ENCODE data around the gene ST3GAL5.

The ST3GAL5 gene

GRCh38 chr2:85865539-85866164 lies 23.1 kb downstream of the ST3GAL5 start:
- no peak for DNase-seq

GRCh38 chr2:85864654-85865053 lies 24.1 kb downstream of the ST3GAL5 start:
- DNase-seq, result no peak

DNA sequence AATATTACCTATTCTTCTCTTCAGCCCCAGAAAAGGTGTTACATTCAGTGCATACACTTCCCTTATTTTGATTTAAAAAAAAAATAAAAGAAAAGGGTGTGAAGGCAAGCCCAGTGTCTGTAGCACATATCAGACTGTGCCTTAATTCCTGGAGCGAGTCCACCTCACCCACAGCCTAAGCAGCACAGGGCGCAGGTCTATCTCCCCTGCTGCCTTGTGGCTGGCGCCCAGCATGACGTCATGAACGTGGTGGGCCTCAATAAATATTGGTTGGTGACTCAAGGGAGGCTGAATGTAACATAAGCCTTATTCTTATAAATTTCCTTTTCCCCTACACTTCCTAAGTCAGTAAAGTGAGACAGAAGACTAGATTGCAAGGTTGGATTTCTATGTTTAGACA lies 26.4 kb downstream of the ST3GAL5 start:
- DNase-seq, result no peak

GRCh38 chr2:85861650-85862049 lies 27.1 kb downstream of the ST3GAL5 start:
- no peak for DNase-seq

GRCh38 chr2:85861180-85861579 lies 27.6 kb downstream of the ST3GAL5 start:
- no peak for DNase-seq

DNA sequence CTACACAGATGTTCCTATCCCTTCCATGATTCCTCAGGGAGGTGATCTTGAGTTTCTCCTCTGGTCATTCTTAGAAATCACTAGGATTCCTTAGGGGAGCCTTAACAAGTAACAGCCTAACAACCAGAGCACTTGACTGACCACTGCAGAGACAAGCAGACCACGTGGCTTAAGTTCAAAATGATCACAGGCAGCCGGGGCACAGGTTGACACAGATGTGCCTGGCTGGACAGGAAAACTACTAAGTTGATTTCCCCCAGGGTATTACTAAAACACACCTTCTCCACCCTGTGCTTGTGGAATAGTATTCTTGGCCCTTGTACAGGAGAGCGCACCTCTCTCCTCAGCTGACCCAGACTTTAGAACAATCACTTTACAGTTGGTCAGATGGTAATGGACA lies 29.9 kb downstream of the ST3GAL5 start:
- DNase-seq, result no peak

- no peak for DNase-seq
These were observed 33.9 kb downstream of the ST3GAL5 start for GRCh38 chr2:85854897-85855296.

- DNase-seq, result no peak
These were observed 34.7 kb downstream of the ST3GAL5 start for GRCh38 chr2:85854166-85854509.

GRCh38 chr2:85853499-85854165 lies 35.2 kb downstream of the ST3GAL5 start:
- no peak for DNase-seq

DNA sequence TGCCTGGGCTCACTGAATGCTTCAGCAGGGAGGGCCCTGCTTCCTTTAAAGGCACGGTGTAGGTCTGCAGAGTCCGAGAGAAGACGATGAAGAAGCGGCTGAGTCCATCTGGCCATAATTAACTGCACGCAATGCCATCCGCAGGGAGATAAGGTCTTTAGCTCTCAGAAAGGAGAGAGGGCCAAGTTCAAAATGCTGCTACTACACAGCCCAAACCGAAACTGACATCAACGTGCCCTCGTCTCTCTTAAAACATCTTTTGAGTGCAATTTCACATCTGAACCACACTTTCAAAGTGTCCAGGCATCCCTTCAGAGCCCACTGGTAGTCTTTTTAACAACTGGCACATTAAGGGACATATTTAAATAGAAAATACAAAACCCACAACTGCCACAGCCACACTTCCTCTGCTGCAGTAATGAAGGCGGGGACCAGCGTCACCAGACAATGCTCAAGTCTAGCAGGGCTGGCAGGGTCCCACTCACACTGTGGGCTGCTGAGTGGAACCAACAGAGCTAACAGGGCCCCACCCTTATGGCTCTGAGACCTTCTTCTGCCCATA lies 35.8 kb downstream of the ST3GAL5 start:
- no peak for DNase-seq

- DNase-seq, result no peak
These were observed 36.5 kb downstream of the ST3GAL5 start for GRCh38 chr2:85852152-85852840.

- DNase-seq, result peak; percentile 33
These were observed 37.3 kb downstream of the ST3GAL5 start for GRCh38 chr2:85851253-85852151.

- DNase-seq, result no peak
These were observed 38.3 kb downstream of the ST3GAL5 start for GRCh38 chr2:85850451-85850850.

- no peak for DNase-seq
These were observed 41.7 kb downstream of the ST3GAL5 start for GRCh38 chr2:85847051-85847588.

DNA sequence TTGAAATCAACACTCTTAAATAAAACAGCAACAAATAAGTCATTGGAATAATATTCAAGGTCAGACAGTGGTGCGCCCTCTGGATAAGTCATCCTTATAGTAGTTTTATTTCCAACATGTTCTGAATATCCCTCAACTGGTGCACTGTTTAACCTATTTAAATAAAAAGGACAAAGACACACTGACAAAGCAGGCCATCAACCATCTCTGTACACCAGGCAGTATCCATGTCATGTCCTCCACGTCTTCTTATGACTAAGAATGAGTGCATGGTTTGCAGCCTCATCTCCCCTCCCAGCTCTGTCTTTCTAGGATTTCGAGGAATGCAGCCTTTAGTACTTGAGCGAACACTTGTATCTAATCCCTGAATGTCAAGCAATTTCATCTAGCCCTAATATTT lies 42.4 kb downstream of the ST3GAL5 start:
- no peak for DNase-seq

DNA sequence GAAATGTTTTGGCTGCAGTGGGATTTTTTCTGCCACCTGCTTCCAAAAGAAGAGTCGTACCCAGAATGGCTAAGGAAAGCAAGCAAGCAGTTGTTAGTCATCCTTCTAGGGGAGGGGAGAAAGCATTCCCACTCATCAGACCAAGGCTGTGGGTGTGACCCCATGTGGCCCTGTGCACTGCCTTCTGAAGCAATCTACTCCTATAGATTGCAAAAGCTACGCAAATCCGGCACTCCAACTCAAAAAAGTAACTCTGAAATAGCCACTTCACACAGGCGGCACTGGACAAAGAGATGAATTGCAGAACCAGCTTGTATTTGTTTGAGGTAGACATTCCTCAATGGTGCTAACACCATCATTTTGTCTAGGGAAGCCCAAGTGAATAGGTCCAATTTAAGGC lies 44.3 kb downstream of the ST3GAL5 start:
- DNase-seq, result no peak

DNA sequence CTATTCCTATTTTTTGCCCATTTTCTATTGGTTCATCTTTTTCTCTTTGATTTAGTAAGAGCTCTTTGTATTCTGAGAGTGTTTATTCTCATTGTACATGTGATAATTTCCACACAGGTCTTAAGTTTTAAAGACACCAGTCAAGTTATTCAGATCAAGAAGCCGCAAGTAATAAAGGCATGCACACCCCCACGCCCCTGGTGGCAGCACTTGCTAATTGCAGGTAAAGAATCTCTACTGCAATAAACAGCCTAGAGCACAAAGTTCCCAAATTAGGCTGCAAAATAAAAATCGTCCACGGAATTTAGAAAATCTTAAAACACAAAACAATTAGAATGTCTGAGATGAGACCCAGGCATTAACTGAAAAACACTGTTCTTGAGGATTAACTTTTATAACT lies 45.2 kb downstream of the ST3GAL5 start:
- DNase-seq, result no peak

DNA sequence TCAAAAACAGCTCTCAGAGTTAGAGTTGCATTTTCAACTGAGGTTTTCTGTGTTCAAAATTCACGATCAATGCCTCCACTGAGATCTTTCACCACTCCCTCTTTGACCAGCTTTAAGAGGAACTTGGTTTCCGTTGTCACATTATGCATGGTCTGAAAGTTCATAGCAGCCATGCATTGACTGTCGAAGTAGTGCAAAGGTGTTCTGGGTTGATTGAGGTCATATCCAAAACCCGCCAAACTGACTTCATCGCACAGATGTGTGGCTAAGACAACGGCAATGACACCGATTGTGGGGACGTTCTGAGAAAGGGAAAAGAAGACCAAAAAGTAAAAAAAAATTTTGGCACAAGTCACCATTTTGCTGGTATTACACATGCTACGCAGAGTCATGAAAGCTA lies 48.7 kb downstream of the ST3GAL5 start:
- no peak for DNase-seq

DNA sequence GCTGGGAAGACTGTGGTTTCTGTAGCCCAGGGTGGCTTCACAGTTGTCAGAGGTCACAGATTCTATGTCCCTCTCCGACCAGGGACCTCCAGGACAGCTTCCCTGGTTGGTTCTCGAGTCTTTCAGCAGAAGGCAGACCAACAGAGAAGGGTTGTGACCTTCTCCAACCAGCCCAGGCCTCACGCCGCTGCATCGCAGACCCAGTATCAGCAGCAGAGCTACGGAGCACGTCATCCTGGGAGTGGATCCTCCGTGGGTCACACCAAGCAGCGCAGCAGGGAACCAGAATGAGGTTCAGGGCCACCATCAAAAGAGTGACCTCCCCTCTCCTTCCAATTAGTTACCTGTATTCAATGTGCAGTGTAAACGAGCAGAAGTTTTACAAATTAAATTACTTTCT lies 49.3 kb downstream of the ST3GAL5 start:
- no peak for DNase-seq

DNA sequence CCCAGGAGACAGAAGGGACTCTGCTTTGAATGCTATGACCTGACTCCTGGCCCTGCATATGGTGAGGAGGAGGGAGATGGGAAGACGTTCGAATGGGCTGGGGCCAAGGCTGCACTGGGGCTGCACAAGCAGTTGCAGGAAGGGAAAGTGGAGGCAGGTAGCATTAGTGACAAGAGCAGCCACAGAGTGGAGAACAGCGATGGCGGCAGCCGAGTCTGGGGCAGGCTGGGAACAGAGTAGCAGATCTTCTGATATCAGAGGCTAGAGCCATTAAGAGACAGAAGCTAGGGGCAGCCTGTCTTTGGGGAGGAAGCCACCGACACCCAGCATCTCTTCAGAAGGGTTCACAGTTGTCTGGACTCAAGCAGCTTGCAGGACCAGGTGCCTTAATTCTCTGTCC lies 50.1 kb downstream of the ST3GAL5 start:
- no peak for DNase-seq

DNA sequence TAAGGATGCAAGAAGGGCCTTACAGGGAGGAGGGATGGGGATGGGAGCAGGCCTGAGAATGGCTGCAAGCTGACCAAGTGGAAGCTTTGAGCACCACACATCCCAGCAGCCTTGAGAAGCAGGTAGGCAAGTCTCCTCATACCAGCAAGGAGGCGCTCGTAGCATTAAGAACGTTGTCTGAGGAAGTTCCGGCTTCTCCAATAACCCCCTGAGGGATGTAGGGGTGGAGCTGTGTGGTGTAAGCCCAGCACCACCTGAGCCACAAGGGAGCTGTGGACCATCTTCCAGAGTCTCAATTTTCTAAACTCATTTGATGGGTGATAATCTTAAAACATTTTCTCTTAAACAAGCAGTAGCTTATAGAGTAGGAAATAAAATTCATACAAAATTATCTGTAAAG lies 50.6 kb downstream of the ST3GAL5 start:
- DNase-seq, result no peak

DNA sequence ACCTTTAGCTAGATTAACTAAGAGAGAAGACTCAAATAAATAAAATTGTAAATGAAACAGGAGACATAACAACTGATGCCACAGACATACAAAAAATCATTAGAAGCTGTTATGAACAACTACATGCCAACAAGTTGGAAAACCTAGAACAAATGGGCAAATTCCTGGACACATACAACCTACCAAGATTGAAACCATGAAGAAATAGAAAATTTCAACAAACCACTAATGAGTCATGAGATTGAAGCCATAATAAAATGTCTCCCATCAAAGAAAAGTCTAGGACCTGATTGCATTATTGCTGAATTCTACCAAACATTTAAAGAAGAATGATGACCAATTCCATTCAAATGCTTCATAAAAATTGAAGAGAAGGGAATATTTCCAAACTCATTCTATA lies 54.3 kb downstream of the ST3GAL5 start:
- DNase-seq, result no peak

GRCh38 chr2:85831735-85832134 lies 57.1 kb downstream of the ST3GAL5 start:
- no peak for DNase-seq

Measured in NCI-H1694 treated with DMSO at 0.1 percent for 48 hours (cell line).